A549 (cell line): ENCODE measurements around the gene NOTCH2. TPM values are rescaled to one million over a fixed set of nuclear protein-coding genes. Genes with fewer than 3 reads are reported as not detected.

ENCODE experiments used
- ATAC-seq, 2 experiments: fragments of 200-7000 bp in 1 of 2; fragments of >200 bp in 1 of 2; cut with Nextera tagmentation in 1 of 2; cut with Tn5 transposase in 1 of 2; 3 replicates each; pipeline versions ENCODE4 v1.8.0 to v1.9.1; 2018 to 2020; ENCODE audit warnings: mild to moderate bottlenecking in 1 of 2, moderate library complexity in 1 of 2
- CTCF ChIA-PET: fragments of 300-600 bp; sonication (Branson Sonifier 250); formaldehyde crosslinking; extraction: SDS; loops from one replicate; lab custom pipeline; 2021; ENCODE audit warnings: antibody characterized with exemption, inconsistent platforms; lab: Yijun Ruan, JAX
- POLR2A ChIA-PET: fragments of 350-600 bp; formaldehyde crosslinking; extraction: SDS; loops from one replicate; lab custom pipeline; 2021; ENCODE audit warnings: antibody characterized with exemption, inconsistent platforms; lab: Yijun Ruan, JAX
- DNase-seq, 2 experiments: peaks; one replicate each; pipeline versions ENCODE4 v3.0.0 to v3.0.0-alpha.2; 2011 to 2016; ENCODE audit warnings: low read depth in 1 of 2, low spot score in 1 of 2
- FAIRE-seq: peaks from 2 replicates; lab custom pipeline; 2011; peaks lifted over from hg19 to GRCh38; lab: Jason Lieb, UNC
- H3K27ac ChIP-seq, 2 experiments: fragments of >200 bp; sonication (Bioruptor Twin); formaldehyde crosslinking; 3 replicates each; pipeline ENCODE4 v1.5.1; 2016 to 2017
- H3K4me1 ChIP-seq: fragments of >200 bp; sonication (Bioruptor Twin); formaldehyde crosslinking; 3 replicates; pipeline ENCODE4 v1.6.1; 2016
- H3K4me2 ChIP-seq: fragments of >200 bp; sonication (Bioruptor Twin); formaldehyde crosslinking; 3 replicates; pipeline ENCODE4 v1.6.1; 2016
- H3K4me3 ChIP-seq: fragments of >200 bp; sonication (Bioruptor Twin); formaldehyde crosslinking; 3 replicates; pipeline ENCODE4 v1.5.1; 2016
- H3K9me3 ChIP-seq: fragments of >200 bp; sonication (Bioruptor Twin); formaldehyde crosslinking; 3 replicates; pipeline ENCODE4 v1.6.1; 2016
- CEBPB ChIP-seq, 2 experiments: fragments of >200 bp in 1 of 2; sonication (Bioruptor Twin) in 1 of 2; formaldehyde crosslinking in 1 of 2; IDR thresholded peaks; 2 replicates each; pipeline ENCODE4 v1.6.1; 2012 to 2016
- CHD2 ChIP-seq: fragments of 150-350 bp; IDR thresholded peaks from 2 replicates; pipeline ENCODE4 v1.6.1; 2014; ENCODE audit warnings: low read length; ENCODE audit not compliant: partially characterized antibody
- CTCF ChIP-seq: fragments of >200 bp; sonication (Bioruptor Twin); formaldehyde crosslinking; IDR thresholded peaks from 3 replicates; pipeline ENCODE4 v1.5.1; 2016
- E2F6 ChIP-seq: IDR thresholded peaks from 2 replicates; pipeline ENCODE4 v1.6.1; 2012; ENCODE audit warnings: low read depth, borderline replicate concordance
- EP300 ChIP-seq, 2 experiments: fragments of >200 bp; sonication (Bioruptor Twin); formaldehyde crosslinking; IDR thresholded peaks; 2 replicates in 1 of 2; 3 replicates in 1 of 2; pipeline ENCODE4 v1.6.1; 2016 to 2017
- FOSL2 ChIP-seq, 2 experiments: fragments of 450-650 bp in 1 of 2; fragments of >200 bp in 1 of 2; sonication (Bioruptor Twin) in 1 of 2; formaldehyde crosslinking; IDR thresholded peaks; 2 replicates each; pipeline versions ENCODE4 v1.5.0 to v1.6.1; 2016 to 2020; ENCODE audit warnings: mild to moderate bottlenecking in 1 of 2, moderate library complexity in 1 of 2
- FOXS1 ChIP-seq: fragments of 250-450 bp; sonication (Bioruptor Pico); IDR thresholded peaks from 2 replicates; pipeline ENCODE4 v1.5.0; 2020; ENCODE audit warnings: mild to moderate bottlenecking, moderate library complexity
- HOXB13 ChIP-seq: fragments of 250-450 bp; sonication (Bioruptor Pico); IDR thresholded peaks from 2 replicates; pipeline ENCODE4 v1.5.0; 2020; ENCODE audit warnings: low read depth, mild to moderate bottlenecking, moderate library complexity
- KDM5A ChIP-seq: fragments of 200-600 bp; sonication (generic); IDR thresholded peaks from 2 replicates; pipeline ENCODE4 v1.6.1; 2016; ENCODE audit warnings: antibody characterized with exemption, mild to moderate bottlenecking
- MAFK ChIP-seq: fragments of 450-650 bp; IDR thresholded peaks from 2 replicates; pipeline ENCODE4 v1.6.1; 2014; ENCODE audit not compliant: partially characterized antibody
- MAZ ChIP-seq: fragments of 150-350 bp; IDR thresholded peaks from 2 replicates; pipeline ENCODE4 v1.6.1; 2014; ENCODE audit warnings: antibody characterized with exemption, low read depth, low read length, borderline replicate concordance
- NPAS2 ChIP-seq: fragments of 250-450 bp; sonication (Bioruptor Pico); IDR thresholded peaks from 2 replicates; pipeline ENCODE4 v1.8.0; 2022; ENCODE audit warnings: mild to moderate bottlenecking, moderate library complexity, borderline replicate concordance
- PBX3 ChIP-seq: IDR thresholded peaks from 2 replicates; pipeline ENCODE4 v1.6.1; 2012
- PHF8 ChIP-seq: fragments of 200-600 bp; sonication (generic); IDR thresholded peaks from 2 replicates; pipeline ENCODE4 v1.6.1; 2016; ENCODE audit warnings: low read depth, mild to moderate bottlenecking, antibody characterized with exemption, moderate library complexity, borderline replicate concordance
- RAD21 ChIP-seq, 2 experiments: fragments of >200 bp in 1 of 2; sonication (Bioruptor Twin) in 1 of 2; formaldehyde crosslinking in 1 of 2; IDR thresholded peaks in 1 of 2; conservative IDR thresholded peaks in 1 of 2; 2 replicates in 1 of 2; 3 replicates in 1 of 2; pipeline ENCODE4 v1.6.1; 2012 to 2018; ENCODE audit warnings: inconsistent platforms in 1 of 2
- RCOR1 ChIP-seq: fragments of 150-350 bp; IDR thresholded peaks from 2 replicates; pipeline ENCODE4 v1.6.1; 2014; ENCODE audit warnings: antibody characterized with exemption, low read length, low read depth
- RNF2 ChIP-seq: fragments of 200-600 bp; sonication (generic); IDR thresholded peaks from 2 replicates; pipeline ENCODE4 v1.6.1; 2016; ENCODE audit warnings: low read depth, mild to moderate bottlenecking, antibody characterized with exemption, moderate library complexity, borderline replicate concordance
- SMC3 ChIP-seq: fragments of >200 bp; sonication (Bioruptor Twin); formaldehyde crosslinking; IDR thresholded peaks from 3 replicates; pipeline ENCODE4 v1.6.1; 2018; ENCODE audit warnings: inconsistent platforms
- SREBF2 ChIP-seq: fragments of 450-650 bp; IDR thresholded peaks from 2 replicates; pipeline ENCODE4 v1.6.1; 2014; ENCODE audit warnings: mild to moderate bottlenecking, moderate library complexity
- TFCP2L1 ChIP-seq: fragments of 250-450 bp; sonication (Bioruptor Pico); IDR thresholded peaks from 2 replicates; pipeline ENCODE4 v1.5.0; 2021; ENCODE audit warnings: mild to moderate bottlenecking
- ZFP36 ChIP-seq: fragments of 450-650 bp; IDR thresholded peaks from 2 replicates; pipeline ENCODE4 v1.6.1; 2014; ENCODE audit warnings: borderline replicate concordance; ENCODE audit not compliant: partially characterized antibody
- WGBS: methylation state at CpG from one replicate; pipeline ENCODE4 v1.1.6; 2017; ENCODE audit errors: missing lambda C conversion rate; 5-methylcytosine and 5-hydroxymethylcytosine counted together
- polyA plus RNA-seq, 4 experiments: library from polyadenylated mRNA; depleted of rRNA in 3 of 4; stranded (reverse); fragments of >200 nt; fragmentation: RNase III in 1 of 4; extraction: RNeasy Plus Mini Kit Qiagen cat#74134 plus additional on column Dnase treatment in 1 of 4; gene quantifications; 2 replicates in 3 of 4; 3 replicates in 1 of 4; pipeline ENCODE4 v1.2.3, GENCODE V29; 2011 to 2017
- TF ChIP-seq, protein P1 (sequence below): fragments of 250-450 bp; sonication (Bioruptor Pico); IDR thresholded peaks from 2 replicates; pipeline ENCODE4 v1.5.0; 2021; ENCODE audit warnings: mild to moderate bottlenecking, moderate library complexity, borderline replicate concordance
- TF ChIP-seq, protein P2 (sequence below): fragments of >200 bp; sonication (Bioruptor Twin); formaldehyde crosslinking; IDR thresholded peaks from 2 replicates; pipeline ENCODE4 v1.6.1; 2016

Gene NOTCH2
- polyA plus RNA-seq, 2 of the 4 experiments (the other 2 are of a cell fraction) = 11.6 to 15.0 TPM

DNA sequence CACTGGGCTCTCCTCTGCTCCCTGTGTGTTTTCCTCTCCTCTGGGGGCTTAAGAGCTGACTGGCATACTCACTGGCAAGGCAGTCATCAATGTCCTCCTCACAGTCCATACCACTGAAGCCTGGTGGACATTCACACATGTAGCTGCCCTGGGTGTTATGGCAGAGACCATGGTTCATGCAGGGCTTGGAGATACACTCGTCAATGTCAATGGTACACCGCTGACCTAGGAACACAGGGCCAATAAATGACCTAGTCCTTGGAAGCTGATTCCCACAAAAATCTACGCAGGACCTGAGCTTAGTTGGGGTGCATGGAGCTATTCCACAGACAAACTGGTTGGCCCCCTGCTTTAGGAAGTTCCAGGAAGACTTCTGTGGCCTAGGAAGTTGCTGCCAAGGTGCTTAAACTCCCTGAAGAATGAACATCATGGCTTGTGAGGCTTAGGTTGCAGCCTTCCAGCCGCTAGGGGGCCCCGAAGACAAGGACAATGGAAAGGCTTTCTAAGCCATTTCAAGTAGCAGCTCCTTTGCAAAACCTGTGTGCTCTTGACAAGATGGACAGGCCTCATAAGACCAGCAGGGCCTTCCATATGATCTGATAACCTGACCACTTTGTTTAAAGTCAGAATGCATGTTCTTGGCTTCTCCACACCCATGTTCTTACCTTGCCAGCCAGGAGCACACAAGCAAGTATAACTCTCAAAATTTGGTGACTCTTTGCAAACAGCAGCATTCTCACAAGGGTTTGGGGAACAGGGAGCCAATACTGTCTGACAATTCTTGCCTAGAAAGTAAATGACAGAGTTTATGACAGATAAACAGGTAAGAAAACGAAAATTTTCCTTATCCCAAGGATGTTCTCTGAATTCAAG is 120.9 kb downstream of the NOTCH2 start:
- H3K4me3 ChIP-seq = no peak overlapping the region

DNA sequence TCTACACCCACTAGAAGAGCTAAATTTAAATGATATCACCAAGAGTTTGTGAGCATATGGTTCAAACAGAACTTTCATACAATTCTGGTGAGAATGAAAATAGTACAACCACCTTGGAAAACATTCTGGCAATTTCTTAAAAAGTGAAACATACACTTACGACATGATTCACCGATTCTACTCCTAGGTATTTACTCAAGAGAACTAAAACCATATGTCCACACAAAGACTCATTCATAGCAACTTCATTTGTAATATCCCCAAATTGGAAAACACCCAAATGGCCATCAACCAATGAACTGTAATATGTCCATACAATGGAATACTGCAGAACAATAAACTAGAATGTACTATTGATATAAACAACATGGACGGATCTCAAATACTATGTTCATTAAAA is 122.0 kb downstream of the NOTCH2 start:
- ATAC-seq (no peak), DNase-seq (no peak), FAIRE-seq (no peak)
- no peak for TF ChIP-seq RCOR1
- TF ChIP-seq HOXB13 (CRISPR knock-in tag) = no peak
- TF ChIP-seq PBX3 = no peak
- TF ChIP-seq ZFP36 = no peak
- TF ChIP-seq E2F6 = no peak
- TF ChIP-seq CEBPB (IDR thresholded peaks at IDR 0.05) = no peak
- TF ChIP-seq FOSL2 (IDR thresholded peaks at IDR 0.05) = no peak
- TF ChIP-seq FOSL2 (CRISPR knock-in tag; IDR thresholded peaks at IDR 0.05) = no peak
- no peak for TF ChIP-seq SREBF2
- TF ChIP-seq NPAS2 (CRISPR knock-in tag) = no peak
- no peak for TF ChIP-seq PHF8
- no peak for TF ChIP-seq MAZ
- TF ChIP-seq SMC3 = no peak
- TF ChIP-seq FOXS1 (CRISPR knock-in tag) = no peak
- no peak for TF ChIP-seq KDM5A
- no peak for TF ChIP-seq CHD2
- TF ChIP-seq TFCP2L1 (CRISPR knock-in tag) = no peak
- no peak for TF ChIP-seq EP300 (IDR thresholded peaks at IDR 0.05)
- TF ChIP-seq, protein P1, sequence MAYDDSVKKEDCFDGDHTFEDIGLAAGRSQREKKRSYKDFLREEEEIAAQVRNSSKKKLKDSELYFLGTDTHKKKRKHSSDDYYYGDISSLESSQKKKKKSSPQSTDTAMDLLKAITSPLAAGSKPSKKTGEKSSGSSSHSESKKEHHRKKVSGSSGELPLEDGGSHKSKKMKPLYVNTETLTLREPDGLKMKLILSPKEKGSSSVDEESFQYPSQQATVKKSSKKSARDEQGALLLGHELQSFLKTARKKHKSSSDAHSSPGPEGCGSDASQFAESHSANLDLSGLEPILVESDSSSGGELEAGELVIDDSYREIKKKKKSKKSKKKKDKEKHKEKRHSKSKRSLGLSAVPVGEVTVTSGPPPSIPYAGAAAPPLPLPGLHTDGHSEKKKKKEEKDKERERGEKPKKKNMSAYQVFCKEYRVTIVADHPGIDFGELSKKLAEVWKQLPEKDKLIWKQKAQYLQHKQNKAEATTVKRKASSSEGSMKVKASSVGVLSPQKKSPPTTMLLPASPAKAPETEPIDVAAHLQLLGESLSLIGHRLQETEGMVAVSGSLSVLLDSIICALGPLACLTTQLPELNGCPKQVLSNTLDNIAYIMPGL = no peak
- TF ChIP-seq MAFK = no peak
- ChIA-PET POLR2A (no interaction called here), CTCF (interaction anchor here (1.1 to 3.9 kb wide), 3 partner anchors 18 to 63 kb away, joined by 3 to 21 read pairs (median 12); no protein-coding TSS in a partner anchor)
- Histone ChIP-seq H3K9me3 (no peaks in the 10 kb centered on the region), H3K4me2 (no peak overlapping the region), H3K4me3 (no peak overlapping the region), H3K4me1 (no peaks in the 10 kb centered on the region), H3K27ac (no peak overlapping the region)
- WGBS = 81% methylated on average over 3 of the region's 3 CpGs

More for the DNA sequence above, 120.9 kb downstream of the NOTCH2 start:
- POLR2A ChIA-PET = no interaction called here
- H3K27ac ChIP-seq = no peak overlapping the region
- 26% methylated on average over 4 of the region's 6 CpGs for WGBS
- peak; percentile 85 to 95 for ATAC-seq
- no peak overlapping the region for H3K4me2 ChIP-seq
- TF ChIP-seq, protein P2, sequence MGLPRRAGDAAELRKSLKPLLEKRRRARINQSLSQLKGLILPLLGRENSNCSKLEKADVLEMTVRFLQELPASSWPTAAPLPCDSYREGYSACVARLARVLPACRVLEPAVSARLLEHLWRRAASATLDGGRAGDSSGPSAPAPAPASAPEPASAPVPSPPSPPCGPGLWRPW = no peak
- TF ChIP-seq RAD21 (conservative IDR thresholded peaks at IDR 0.05 in 1 of 2, IDR thresholded peaks at IDR 0.05 in 1 of 2) (peak; percentile 77 to 84), RNF2 (no peak), SMC3 (peak; percentile 71), CTCF (peak; percentile 64), MAFK (no peak)
- no peaks in the 10 kb centered on the region for H3K4me1 ChIP-seq
- CTCF ChIA-PET = interaction anchor here (0.7 to 3.9 kb wide), 17 partner anchors 9 to 231 kb away, joined by 3 to 21 read pairs (median 5); no protein-coding TSS in a partner anchor
- FAIRE-seq = no peak
- H3K9me3 ChIP-seq = no peaks in the 10 kb centered on the region
- peak; percentile 7 to 62 for DNase-seq
